Mammary epithelial cell (primary cell): Measurements from ENCODE around the gene HOOK1.

Experiments
- CTCF ChIP-seq, 2 donors: IDR thresholded peaks in 1 of 2; conservative IDR thresholded peaks in 1 of 2; 2 replicates each; pipeline ENCODE4 v1.5.1; 2011 to 2012; ENCODE audit warnings: inconsistent platforms in 2 of 2, low read length in 2 of 2, mild to moderate bottlenecking in 2 of 2, control low read depth in 1 of 2, low read depth in 1 of 2; ENCODE audit not compliant: insufficient read depth in 1 of 2; ENCODE audit errors: extremely low read depth in 1 of 2
- EZH2 ChIP-seq: IDR thresholded peaks from 2 replicates; pipeline ENCODE4 v1.6.1; 2012; ENCODE audit warnings: low read length, inconsistent platforms, borderline replicate concordance

- TF ChIP-seq EZH2 (no peak), CTCF (conservative IDR thresholded peaks at IDR 0.05 in 1 of 2, IDR thresholded peaks at IDR 0.05 in 1 of 2; ENCODE audit: extremely low read depth in 1 of 2, insufficient read depth in 1 of 2, low read depth in 1 of 2, low read length in 2 of 2) (no peak)
These were observed 78.4 kb downstream of the HOOK1 start for GRCh38 chr1:59892841-59893811.
